DND-41 (cell line): ENCODE results near the gene MVB12A.

Source experiments
- CTCF ChIP-seq: IDR thresholded peaks from 2 replicates; pipeline ENCODE4 v1.5.1; 2012; ENCODE audit warnings: borderline replicate concordance, low read length, moderate library complexity, mild to moderate bottlenecking; ENCODE audit not compliant: poor library complexity, severe bottlenecking; ENCODE audit errors: extremely low read depth
- EZH2 ChIP-seq: IDR thresholded peaks from 3 replicates; pipeline ENCODE4 v1.6.1; 2012; ENCODE audit warnings: borderline replicate concordance, low read depth, mild to moderate bottlenecking, moderate library complexity, low read length, inconsistent platforms; ENCODE audit not compliant: severe bottlenecking

GRCh38 chr19:17401628-17402027 is 18.2 kb upstream of the MVB12A start:
- no peak for TF ChIP-seq CTCF
- no peak for TF ChIP-seq EZH2
